GM18858 (cell line): ENCODE data around the gene ZNF544.
"Not testable (repeated sequence)": the region's sequence is repeated elsewhere in the genome, so short reads cannot be mapped to it uniquely, and the experiment has no call there.

Source experiments
- ATAC-seq: cut with Tn5 transposase; IDR thresholded peaks from one replicate; pipeline ENCODE4 v1.9.1; 2021; ENCODE audit not compliant: unreplicated experiment

ZNF544 gene

DNA sequence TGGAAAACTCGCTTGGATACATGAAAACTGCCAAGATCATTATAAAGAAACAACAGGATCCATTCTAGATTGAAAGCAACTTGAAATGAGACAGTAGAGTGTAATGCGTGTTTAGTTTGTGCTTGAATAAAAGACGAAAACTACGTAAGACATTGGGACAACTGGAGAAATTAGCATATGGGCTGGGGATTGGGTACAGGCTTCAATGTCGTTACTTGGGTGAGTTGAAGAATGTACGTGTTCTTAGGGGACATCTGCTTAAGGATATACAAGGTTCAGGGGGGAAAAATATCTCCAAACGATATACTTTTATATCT lies 76.0 kb downstream of the ZNF544 start:
- ATAC-seq, result no peak

DNA sequence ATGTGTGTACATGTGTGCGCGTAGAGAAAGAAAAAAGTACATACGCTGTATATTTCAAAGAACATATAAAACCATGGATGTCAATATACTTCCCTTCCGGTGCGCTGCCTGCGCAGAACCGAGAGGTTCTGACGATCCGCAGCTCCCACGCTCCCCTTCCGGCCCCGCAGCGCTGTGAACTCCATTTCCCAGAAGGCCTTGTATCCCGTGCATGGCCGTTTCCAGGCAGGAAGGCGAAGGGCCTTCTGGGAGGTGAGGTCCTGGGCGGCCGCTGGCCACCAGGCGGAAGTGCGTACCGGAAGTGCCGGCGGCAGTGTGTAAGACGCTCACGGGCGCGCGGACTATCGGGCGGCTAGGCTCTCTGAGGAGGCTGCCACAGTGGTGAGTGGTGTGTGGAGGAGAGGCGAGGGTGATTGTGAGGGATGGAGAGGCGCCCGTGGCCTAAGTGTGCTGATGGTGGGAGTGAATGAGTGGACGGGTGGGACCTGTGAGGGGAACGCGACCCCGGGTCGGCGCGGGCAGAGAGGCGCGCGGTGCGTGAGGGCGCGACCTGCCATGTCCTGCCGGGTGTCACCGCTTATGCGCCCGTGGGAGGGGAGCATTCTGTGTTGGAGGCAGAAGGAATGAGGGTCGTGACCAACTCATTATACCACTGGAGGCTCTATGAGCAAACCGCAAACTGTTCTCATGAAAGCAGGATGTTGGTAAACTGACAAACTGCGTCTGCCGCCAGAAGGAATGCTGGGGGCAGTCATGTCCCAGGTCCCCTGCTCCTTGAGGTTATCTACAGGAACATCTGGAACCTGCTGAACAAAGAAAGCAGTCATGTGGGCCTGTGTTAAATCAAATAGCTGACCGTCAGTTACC lies 76.6 kb downstream of the ZNF544 start, which contains the start of gene ERVK3-1:
Gene ERVK3-1 (plus strand): TSS at position 313 of the 867 bp plus-strand sequence. CDS start 6,792 bp downstream, outside the sequence.
- ATAC-seq, result peak; percentile 86

DNA sequence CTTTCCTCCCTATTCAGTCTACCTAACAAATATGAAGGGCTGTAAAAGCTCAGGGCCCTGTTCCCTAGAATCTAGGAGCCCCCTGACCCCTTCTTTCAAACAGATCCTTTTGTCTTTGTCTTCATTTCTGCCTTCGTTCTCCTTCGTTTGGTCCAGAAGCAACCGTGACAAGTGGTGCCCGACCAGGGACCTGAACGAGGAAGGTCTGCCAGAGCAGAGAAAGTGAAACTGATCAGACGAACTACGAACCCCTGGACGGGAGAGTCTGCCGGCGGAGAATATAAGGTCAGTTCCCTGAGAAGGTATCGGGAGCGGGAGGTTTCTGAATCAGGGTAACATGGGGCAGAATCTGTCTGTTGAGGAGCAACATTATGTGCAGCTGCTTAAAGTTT lies 77.2 kb downstream of the ZNF544 start:
- no peak for ATAC-seq

DNA sequence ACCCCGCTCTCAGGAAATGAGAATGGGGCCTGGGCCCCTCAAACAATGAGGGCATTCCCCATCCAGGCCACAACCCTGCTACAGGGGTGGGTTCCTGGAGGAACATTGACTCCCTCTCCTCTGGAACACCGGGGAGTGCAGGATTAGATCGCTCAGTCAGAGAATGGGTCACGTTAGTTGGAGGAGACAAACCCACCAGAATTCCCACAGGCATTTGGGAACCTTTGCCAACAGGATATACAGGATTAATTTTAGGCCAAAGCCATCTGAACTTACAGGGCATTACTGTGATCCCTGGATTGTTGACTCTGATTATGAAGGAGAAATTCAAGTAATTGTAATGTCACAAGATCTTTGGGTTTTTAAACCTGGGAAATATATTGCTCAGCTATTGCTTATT lies 79.0 kb downstream of the ZNF544 start:
- no peak for ATAC-seq

DNA sequence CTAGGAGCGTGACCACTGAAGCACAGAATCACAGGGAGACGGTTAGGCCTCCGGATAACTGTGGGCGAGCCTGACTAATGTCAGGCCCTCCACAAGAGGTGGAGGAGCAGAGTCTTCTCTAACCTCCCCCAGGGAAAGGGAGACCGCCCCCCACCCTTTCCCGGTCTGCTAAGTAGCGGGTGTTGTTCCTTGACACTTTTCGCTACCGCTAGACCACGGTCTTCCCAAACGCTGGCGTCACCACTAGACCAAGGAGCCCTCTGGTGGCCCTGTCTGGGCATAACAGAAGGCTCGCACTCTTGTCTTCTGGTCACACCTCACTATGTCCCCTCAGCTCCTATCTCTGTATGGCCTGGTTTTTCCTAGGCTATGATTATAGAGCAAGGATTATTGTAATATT lies 82.0 kb downstream of the ZNF544 start:
- ATAC-seq, result not testable (repeated sequence)

DNA sequence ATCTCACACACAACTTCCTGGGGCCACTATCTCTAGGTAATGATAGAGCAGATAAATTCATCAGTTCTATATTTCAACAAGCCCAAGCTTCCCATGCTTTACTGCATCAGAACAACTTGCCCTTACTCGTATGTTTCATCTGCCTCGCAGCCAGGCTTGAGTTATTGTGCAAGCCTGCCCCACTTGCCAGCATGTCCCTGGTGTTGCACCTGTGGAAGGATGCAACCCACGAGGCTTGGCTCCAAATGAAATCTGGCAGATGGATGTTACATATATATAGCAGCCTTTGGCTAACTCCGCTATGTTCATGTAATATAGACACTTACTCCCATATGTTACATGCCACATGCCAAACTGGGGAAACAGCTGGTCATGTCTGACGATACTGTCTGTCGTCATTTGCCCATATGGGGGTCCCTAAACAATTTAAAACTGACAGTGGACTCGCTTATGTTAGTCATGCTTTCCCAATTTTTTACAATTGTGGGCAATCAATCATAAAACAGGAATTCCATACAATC lies 82.7 kb downstream of the ZNF544 start:
- ATAC-seq, result no peak
